K562 (cell line): ENCODE measurements around the gene VSIG2.

Source experiments
- KLF16 ChIP-seq: IDR thresholded peaks from 2 replicates; pipeline ENCODE4 v1.6.1; 2016; ENCODE audit warnings: antibody characterized with exemption
- NELFE ChIP-seq: IDR thresholded peaks from 2 replicates; pipeline ENCODE4 v1.6.1; 2011; ENCODE audit warnings: mild to moderate bottlenecking; ENCODE audit not compliant: insufficient read depth, insufficient read length
- OTX1 ChIP-seq: fragments of 450-650 bp; formaldehyde crosslinking; IDR thresholded peaks from 2 replicates; pipeline ENCODE4 v1.4.0; 2022; ENCODE audit warnings: mild to moderate bottlenecking
- POLR3A ChIP-seq: IDR thresholded peaks from 2 replicates; pipeline ENCODE4 v1.6.1; 2011; ENCODE audit warnings: borderline replicate concordance, mild to moderate bottlenecking, moderate library complexity; ENCODE audit not compliant: insufficient read length, insufficient read depth; ENCODE audit errors: extremely low read depth
- RBM25 ChIP-seq: fragments of 200-400 bp; formaldehyde crosslinking; IDR thresholded peaks from 2 replicates; pipeline ENCODE4 v1.6.1; 2018; ENCODE audit warnings: low read length, low read depth, moderate library complexity; ENCODE audit not compliant: severe bottlenecking
- SREBF2 ChIP-seq: sonication (generic); formaldehyde crosslinking; IDR thresholded peaks from 2 replicates; pipeline ENCODE4 v1.4.0; 2020; ENCODE audit warnings: mild to moderate bottlenecking, missing genetic modification reagents
- STAG1 ChIP-seq: sonication (generic); formaldehyde crosslinking; IDR thresholded peaks from 2 replicates; pipeline ENCODE4 v1.5.0; 2020; ENCODE audit warnings: missing genetic modification reagents, borderline replicate concordance
- YY1 ChIP-seq, 3 experiments: IDR thresholded peaks; 2 replicates each; pipeline ENCODE4 v1.6.1; 2011; ENCODE audit warnings: low read length in 2 of 3, mild to moderate bottlenecking in 2 of 3, moderate library complexity in 2 of 3, borderline replicate concordance in 1 of 3, control low read depth in 1 of 3, low read depth in 1 of 3; ENCODE audit not compliant: insufficient read depth in 3 of 3, insufficient replicate concordance in 2 of 3, control insufficient read depth in 1 of 3, insufficient read length in 1 of 3; ENCODE audit errors: extremely low read depth in 1 of 3
- ZNF282 ChIP-seq: sonication (generic); formaldehyde crosslinking; IDR thresholded peaks from 2 replicates; pipeline ENCODE4 v1.8.1; 2023; ENCODE audit warnings: missing genetic modification reagents
- TF ChIP-seq, protein P1 (sequence below): sonication (generic); formaldehyde crosslinking; IDR thresholded peaks from 2 replicates; pipeline ENCODE4 v1.8.1; 2023; ENCODE audit warnings: mild to moderate bottlenecking, missing genetic modification reagents
- TF ChIP-seq, protein P2 (sequence below), 3 experiments: fragments of 200-800 bp in 1 of 3; sonication (Bioruptor generic) in 1 of 3; sonication (generic) in 1 of 3; formaldehyde crosslinking in 1 of 3; IDR thresholded peaks; 2 replicates each; pipeline versions ENCODE4 v1.6.1 to v1.8.0; 2016 to 2022; ENCODE audit warnings: mild to moderate bottlenecking in 2 of 3, missing compliant biosample characterization in 2 of 3, missing genetic modification characterization in 2 of 3, missing genetic modification reagents in 1 of 3
- TF ChIP-seq, protein P3 (sequence below), 2 experiments: fragments of 450-650 bp in 1 of 2; sonication (generic) in 1 of 2; formaldehyde crosslinking in 1 of 2; IDR thresholded peaks in 1 of 2; conservative IDR thresholded peaks in 1 of 2; 2 replicates each; pipeline versions ENCODE4 v1.6.1 to v1.8.1; 2016 to 2023; ENCODE audit warnings: mild to moderate bottlenecking in 2 of 2, moderate library complexity in 2 of 2, inconsistent platforms in 1 of 2, missing genetic modification reagents in 1 of 2

DNA sequence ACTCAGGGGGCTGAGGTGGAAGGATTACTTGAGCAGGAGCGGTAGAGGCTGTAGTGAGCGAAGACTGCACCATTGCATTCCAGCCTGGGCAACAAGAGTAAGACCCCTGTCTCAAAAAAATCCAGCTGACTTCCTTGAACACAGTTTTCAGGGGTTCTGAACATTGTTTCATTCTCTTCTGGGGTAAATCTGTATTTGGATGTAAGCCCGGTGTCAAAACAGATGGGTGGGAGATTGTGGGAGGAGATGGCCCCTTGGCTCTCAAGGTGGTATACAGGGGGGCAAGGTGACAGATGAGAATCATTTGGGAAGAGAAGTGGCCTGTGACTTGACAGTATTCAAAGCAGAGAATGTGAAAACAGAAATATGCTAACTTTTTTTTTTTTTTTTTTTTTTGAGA is 5.3 kb upstream of the VSIG2 start:
- TF ChIP-seq, protein P1, sequence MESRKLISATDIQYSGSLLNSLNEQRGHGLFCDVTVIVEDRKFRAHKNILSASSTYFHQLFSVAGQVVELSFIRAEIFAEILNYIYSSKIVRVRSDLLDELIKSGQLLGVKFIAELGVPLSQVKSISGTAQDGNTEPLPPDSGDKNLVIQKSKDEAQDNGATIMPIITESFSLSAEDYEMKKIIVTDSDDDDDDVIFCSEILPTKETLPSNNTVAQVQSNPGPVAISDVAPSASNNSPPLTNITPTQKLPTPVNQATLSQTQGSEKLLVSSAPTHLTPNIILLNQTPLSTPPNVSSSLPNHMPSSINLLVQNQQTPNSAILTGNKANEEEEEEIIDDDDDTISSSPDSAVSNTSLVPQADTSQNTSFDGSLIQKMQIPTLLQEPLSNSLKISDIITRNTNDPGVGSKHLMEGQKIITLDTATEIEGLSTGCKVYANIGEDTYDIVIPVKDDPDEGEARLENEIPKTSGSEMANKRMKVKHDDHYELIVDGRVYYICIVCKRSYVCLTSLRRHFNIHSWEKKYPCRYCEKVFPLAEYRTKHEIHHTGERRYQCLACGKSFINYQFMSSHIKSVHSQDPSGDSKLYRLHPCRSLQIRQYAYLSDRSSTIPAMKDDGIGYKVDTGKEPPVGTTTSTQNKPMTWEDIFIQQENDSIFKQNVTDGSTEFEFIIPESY (CRISPR knock-in tag), result no peak
- TF ChIP-seq OTX1, result no peak
- TF ChIP-seq SREBF2 (CRISPR knock-in tag), result no peak
- TF ChIP-seq STAG1, result no peak
- TF ChIP-seq, protein P2, sequence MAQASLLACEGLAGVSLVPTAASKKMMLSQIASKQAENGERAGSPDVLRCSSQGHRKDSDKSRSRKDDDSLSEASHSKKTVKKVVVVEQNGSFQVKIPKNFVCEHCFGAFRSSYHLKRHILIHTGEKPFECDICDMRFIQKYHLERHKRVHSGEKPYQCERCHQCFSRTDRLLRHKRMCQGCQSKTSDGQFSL (CRISPR knock-in tag; IDR thresholded peaks at IDR 0.05), result no peak
- TF ChIP-seq, protein P2 (tag; IDR thresholded peaks at IDR 0.05), result no peak
- no peak for TF ChIP-seq ZNF282 (CRISPR knock-in tag)
- no peak for TF ChIP-seq KLF16
- no peak for TF ChIP-seq NELFE
- TF ChIP-seq, protein P3, sequence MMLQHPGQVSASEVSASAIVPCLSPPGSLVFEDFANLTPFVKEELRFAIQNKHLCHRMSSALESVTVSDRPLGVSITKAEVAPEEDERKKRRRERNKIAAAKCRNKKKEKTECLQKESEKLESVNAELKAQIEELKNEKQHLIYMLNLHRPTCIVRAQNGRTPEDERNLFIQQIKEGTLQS (IDR thresholded peaks at IDR 0.05), result no peak
- TF ChIP-seq, protein P3 (CRISPR knock-in tag; conservative IDR thresholded peaks at IDR 0.05), result no peak
- no peak for TF ChIP-seq YY1 (IDR thresholded peaks at IDR 0.05; ENCODE audit: borderline replicate concordance in 1 of 3, control insufficient read depth in 1 of 3, extremely low read depth in 1 of 3, insufficient read depth in 3 of 3, insufficient read length in 1 of 3, insufficient replicate concordance in 2 of 3, low read depth in 1 of 3, low read length in 2 of 3)
- no peak for TF ChIP-seq POLR3A
- no peak for TF ChIP-seq RBM25
